Astrocyte of the cerebellum (primary cell): ENCODE data around the gene ZC3H12A.

ENCODE experiments used
- DNase-seq: peaks from one replicate; pipeline ENCODE4 v3.0.0-alpha.2; 2011; ENCODE audit warnings: low read depth
- H3K4me3 ChIP-seq: 2 replicates; pipeline ENCODE4 v1.5.1; 2011; ENCODE audit warnings: mild to moderate bottlenecking, low read depth, low read length, moderate library complexity
- CTCF ChIP-seq: IDR thresholded peaks from 2 replicates; pipeline ENCODE4 v1.5.1; 2012; ENCODE audit warnings: low read length, low read depth, moderate library complexity, mild to moderate bottlenecking; ENCODE audit errors: missing control alignments
- in situ Hi-C: cut with HindIII; loops from 2 replicates; pipeline ENCODE4 v1.10.0; 2017; ENCODE audit warnings: low sequenced_read_pairs

ZC3H12A gene

GRCh38 chr1:37481289-37482003 lies 7.1 kb downstream of the ZC3H12A start:
- H3K4me3 ChIP-seq: no peak overlapping the region
- DNase-seq: no peak
- in situ Hi-C loops: no loop called here
- TF ChIP-seq CTCF: no peak

GRCh38 chr1:37482004-37482785 lies 7.8 kb downstream of the ZC3H12A start:
- no peak for TF ChIP-seq CTCF
- DNase-seq: no peak
- no peak overlapping the region for H3K4me3 ChIP-seq
- in situ Hi-C loops: no loop called here

GRCh38 chr1:37482796-37483744 lies 8.7 kb downstream of the ZC3H12A start:
- TF ChIP-seq CTCF: no peak
- in situ Hi-C loops: no loop called here
- DNase-seq: no peak
- H3K4me3 ChIP-seq: no peak overlapping the region

GRCh38 chr1:37483785-37484184 lies 9.4 kb downstream of the ZC3H12A start:
- H3K4me3 ChIP-seq: no peak overlapping the region
- no peak for DNase-seq
- TF ChIP-seq CTCF: no peak
- in situ Hi-C loops: no loop called here

GRCh38 chr1:37484325-37485051 lies 10.1 kb downstream of the ZC3H12A start:
- no peak for DNase-seq
- TF ChIP-seq CTCF: no peak
- in situ Hi-C loops: no loop called here
- no peak overlapping the region for H3K4me3 ChIP-seq
